Stromal cell of bone marrow (primary cell): ENCODE data around the gene DXO.

Experiments used
- DNase-seq: peaks from one replicate; pipeline ENCODE4 v3.0.0-alpha.2; 2012; ENCODE audit warnings: low read depth

Gene DXO

GRCh38 chr6:31927242-31927862, 44.6 kb downstream of the DXO start, which contains the start of gene C2:
Gene C2 (plus strand): TSS chr6:31927717. CDS start chr6:31927753, 36 bp downstream.
- DNase-seq: no peak

- no peak for DNase-seq
Measured at GRCh38 chr6:31922942-31923341, 49.0 kb downstream of the DXO start.

- no peak for DNase-seq
Measured at GRCh38 chr6:31920811-31921210, 51.1 kb downstream of the DXO start.
